DMS114 treated with DMSO at 0.1 percent for 48 hours (cell line): Measurements from ENCODE around the gene PSAT1.
A peak's percentile ranks its signal among the peaks of the same experiment; 100 is the strongest.
"Not testable (repeated sequence)": the region's sequence is repeated elsewhere in the genome, so short reads cannot be mapped to it uniquely, and the experiment has no call there.

Source experiments
- DNase-seq: peaks from one replicate; lab custom pipeline; 2025; ENCODE audit not compliant: unreplicated experiment; lab: John Stamatoyannopoulos, UW

Gene PSAT1

DNA sequence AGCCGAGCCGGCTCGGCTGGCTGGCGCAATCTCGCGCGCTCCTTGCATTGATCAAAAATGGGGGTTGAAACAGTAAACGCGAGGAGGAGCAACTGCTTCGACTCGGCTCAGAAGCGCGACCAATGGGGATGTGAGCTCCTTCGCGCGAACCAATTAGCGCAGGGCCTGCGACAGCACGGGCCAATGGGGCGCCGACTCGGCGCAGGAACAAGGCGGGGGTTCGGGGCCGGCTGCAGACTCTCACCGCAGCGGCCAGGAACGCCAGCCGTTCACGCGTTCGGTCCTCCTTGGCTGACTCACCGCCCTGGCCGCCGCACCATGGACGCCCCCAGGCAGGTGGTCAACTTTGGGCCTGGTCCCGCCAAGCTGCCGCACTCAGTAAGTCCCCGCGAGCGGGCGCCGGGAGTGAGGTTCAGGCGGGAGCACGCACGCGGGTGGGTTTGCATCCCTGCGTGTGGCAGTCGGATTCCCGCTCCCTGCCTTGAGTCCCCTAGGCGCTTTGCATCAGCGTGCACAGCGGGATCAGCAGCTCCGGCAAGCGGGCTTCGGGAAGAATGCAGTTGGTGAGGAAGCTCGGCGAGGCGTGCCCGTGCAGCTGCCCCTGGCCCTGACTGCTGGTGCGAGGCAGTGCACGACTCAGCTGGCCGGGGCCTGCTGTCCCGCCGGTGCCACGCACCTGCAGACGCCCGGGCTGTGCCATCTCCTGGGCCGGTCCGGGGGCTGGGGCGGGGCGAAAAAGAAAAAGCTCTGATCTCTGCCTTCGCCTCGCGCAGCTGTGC is at the start of gene PSAT1:
TSS of gene PSAT1 (plus strand) at position 233 of the 779 bp plus-strand sequence. CDS start at position 319, 86 bp downstream.
- DNase-seq: peak; percentile 71

DNA sequence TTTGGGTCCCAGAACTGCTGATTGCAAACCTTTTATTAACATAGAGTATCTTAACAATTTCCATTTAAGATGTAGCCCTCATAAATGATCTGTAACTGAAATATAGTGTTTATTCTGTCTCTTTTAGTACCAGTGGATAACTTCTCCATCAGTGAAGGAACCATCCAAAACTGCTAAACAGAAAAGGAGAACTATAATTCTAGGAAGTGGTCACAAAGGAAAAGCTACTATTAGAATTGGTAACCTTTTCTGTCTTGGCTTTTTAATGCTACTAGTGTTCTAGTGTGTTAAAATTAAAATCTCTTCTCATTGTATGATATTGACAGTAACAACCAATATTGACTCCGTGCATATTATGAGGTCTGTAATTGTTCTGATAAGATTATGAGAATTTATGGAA is 48.3 kb upstream of the PSAT1 start:
- no peak for DNase-seq

GRCh38 chr9:78249542-78249941 is 47.4 kb upstream of the PSAT1 start:
- no peak for DNase-seq

DNA sequence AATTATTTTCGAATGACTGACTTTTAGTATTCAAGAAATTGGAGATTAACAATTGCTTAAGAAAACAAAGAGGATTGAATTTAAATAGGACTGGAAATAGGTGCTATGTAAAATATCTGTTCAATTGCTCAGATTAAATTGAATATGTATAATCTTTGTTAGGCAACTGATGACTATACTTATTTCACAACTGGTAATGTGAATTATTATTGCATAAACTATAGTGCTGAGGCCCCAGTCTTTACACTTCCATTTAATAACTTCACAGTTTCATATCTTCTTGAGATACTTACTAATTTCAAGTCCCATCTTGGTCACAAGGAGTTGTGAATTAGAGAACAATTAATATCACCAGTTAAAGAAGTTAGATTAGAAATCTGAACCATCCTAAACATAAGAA is 44.3 kb upstream of the PSAT1 start:
- no peak for DNase-seq

GRCh38 chr9:78253285-78253684 is 43.6 kb upstream of the PSAT1 start:
- no peak for DNase-seq

DNA sequence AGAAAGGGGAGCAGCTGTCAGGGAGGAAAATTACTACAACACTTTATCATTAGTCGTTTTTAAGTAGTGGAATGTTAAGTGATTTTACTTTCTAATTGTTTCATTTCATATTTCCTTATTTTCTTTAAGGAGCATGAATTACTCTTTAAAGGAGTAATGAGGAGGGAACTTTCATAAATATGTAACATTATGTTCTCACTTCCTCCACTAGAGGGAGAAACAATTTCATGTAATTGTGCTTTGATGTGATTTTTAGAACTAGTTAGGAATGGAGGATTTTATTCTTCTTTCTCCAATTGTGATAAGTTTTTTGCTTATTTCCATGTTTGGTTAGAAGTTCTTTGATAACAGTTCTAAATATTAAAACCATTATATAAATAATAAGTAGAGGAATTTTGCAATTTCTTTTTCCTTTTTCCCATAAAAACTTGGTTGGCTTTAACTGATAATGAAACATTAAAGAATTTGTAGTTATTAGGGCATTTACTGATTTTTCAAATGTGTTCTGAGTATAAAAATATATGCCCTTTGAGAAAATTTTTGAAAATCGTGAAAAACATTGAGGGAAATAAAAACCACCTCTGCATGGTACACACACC is 35.4 kb upstream of the PSAT1 start:
- peak; percentile 8 for DNase-seq

- DNase-seq: no peak
Measured at GRCh38 chr9:78262655-78263054, 34.3 kb upstream of the PSAT1 start.

DNA sequence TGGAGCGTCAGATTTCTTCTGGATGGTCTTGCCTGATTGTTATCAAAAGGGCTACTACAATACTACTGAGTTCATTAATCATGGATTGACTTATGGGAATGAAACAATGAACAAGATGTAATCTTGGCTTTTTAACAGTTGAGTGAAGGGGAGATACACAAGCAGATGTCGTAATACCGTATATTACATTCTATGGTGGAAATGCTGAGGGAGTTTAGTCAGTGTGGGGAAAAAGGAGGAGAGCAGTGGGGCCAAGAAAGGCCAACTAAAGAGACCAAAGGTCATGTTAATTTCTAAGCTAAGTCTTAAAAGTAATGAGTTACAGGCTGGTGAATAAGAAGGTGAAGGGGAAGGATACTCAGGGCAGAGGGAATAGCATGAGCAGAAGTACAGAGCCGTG is 29.0 kb upstream of the PSAT1 start:
- no peak for DNase-seq

- DNase-seq: no peak
Measured at GRCh38 chr9:78269784-78270183, 27.1 kb upstream of the PSAT1 start.

DNA sequence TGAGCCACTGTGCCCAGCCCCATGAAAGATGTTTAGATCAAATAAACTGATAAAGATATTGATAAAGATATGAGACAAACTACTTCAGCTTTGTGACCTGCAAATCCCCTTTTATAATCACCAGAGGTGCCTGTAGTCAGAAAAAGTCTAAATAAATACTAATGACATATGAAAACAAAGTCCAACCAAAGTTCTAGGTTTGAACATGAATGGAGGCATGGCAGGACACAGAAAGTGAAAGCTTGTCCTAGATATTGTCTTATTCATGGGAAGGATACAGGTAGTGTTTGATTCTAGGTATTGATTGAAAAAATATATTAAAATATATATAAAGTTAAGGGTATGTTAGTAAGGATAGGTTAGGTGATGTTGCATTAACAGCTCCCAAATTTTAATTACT is 24.6 kb upstream of the PSAT1 start:
- DNase-seq: no peak

DNA sequence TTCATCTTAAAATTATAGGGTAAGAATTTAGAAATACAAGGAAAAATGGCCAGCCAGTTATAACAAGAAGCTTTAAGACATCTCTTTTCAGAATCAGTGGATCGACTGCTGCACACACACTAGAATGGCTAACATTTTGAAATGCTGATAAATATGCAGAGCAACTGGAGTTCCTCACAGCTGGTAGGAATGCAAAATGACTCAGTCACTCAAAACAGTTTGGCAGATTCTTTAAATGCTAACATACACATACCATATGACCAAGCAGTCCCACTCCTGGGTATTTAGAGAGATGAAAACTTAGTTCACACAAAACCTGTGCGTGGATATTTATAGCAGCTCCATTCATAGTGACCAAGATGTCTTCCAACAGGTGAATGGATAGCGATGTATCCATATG is 23.2 kb upstream of the PSAT1 start:
- DNase-seq: no peak

GRCh38 chr9:78278177-78278777 is 18.6 kb upstream of the PSAT1 start:
- no peak for DNase-seq

DNA sequence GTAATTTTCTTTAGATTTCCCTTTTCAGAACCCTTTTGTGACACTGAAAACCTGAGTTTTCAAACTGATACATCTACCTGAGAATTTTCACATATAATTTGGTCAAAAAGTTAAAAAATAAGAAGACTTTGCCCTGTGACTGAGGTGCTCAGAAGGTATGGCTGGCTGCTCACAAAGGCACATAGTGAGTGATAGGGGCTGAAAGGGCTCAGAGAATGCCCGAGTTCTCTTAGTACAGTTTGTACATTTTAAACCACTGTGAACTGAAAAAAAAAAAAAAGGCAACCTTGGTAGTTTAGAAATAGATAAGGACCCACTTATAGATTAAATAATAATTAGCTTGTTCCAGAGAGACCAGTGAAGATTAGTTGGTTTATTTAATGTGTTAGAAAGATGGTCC is 18.1 kb upstream of the PSAT1 start:
- DNase-seq: no peak

DNA sequence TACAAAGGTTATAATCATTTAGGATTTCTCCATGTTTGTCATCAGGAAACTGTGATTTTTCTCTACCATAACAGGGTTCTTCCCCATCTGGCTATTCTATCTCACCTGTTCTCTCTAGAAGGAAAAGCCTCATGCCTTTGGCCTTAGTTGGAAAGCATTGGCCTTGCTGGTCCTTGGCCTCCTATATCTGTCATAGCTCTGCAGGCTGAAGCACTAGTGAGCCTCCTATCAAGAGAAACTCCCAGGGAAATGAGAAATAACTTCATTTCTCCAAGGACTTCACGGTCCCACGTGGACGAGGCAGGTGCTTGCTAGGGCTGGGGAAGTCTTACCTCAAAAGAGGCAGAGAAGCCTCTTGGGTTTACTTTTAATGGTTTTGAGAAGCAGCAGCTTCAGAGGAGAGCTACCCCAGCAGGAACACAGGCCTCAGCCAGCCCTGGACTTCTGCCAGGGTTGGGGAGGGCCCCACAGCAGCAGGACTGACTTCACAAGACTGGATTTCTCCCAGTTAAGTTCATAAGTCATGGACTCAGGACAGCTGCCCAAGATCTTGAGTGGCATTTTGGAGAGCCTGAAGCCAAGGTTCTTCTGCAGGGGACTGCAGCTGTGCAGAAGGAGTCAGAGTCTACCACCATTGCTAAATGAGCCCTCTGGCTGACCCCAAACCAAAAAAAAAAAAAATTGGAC is 15.8 kb upstream of the PSAT1 start:
- DNase-seq: no peak

DNA sequence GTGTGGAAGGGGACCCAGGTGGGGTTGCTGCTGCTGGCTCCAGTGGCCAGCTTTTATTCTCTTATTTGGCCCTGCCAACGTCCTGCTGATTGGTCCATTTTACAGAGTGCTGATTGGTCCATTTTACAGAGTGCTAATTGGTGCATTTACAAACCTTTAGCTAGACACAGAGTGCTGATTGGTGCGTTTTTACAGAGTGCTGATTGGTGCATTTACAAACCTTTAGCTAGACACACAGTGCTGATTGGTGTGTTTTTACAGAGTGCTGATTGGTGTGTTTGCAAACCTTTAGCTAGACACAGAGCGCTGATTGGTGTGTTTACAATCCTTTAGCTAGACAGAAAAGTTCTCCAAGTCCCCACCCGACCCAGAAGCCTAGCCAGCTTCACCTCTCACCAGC is 12.7 kb upstream of the PSAT1 start:
- not testable (repeated sequence) for DNase-seq

- DNase-seq: no peak
Measured at GRCh38 chr9:78286125-78286524, 10.8 kb upstream of the PSAT1 start.

DNA sequence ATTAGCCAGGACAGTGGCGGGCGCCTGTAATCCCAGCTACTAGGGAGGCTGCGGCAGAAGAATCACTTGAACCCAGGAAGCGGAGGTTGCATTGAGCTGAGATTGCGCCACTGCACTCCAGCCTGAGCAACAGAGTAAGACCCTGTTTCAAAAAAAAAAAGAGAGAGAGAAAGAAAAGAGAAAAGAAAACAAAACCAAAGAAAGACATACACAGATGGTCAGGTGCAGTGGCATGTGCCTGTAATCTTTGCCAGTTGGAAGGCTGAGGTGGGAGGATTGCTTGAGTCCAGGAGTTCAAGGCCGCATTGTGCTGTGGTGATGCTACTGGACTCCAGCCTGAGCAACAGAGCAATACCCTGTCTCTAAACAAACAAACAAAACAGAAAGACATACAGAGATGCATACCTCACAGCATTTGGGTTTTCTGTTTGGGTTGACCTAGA is 10.0 kb upstream of the PSAT1 start:
- no peak for DNase-seq

GRCh38 chr9:78288214-78288892 is 8.6 kb upstream of the PSAT1 start:
- no peak for DNase-seq

- DNase-seq: no peak
Measured at GRCh38 chr9:78289474-78289873, 7.5 kb upstream of the PSAT1 start.

DNA sequence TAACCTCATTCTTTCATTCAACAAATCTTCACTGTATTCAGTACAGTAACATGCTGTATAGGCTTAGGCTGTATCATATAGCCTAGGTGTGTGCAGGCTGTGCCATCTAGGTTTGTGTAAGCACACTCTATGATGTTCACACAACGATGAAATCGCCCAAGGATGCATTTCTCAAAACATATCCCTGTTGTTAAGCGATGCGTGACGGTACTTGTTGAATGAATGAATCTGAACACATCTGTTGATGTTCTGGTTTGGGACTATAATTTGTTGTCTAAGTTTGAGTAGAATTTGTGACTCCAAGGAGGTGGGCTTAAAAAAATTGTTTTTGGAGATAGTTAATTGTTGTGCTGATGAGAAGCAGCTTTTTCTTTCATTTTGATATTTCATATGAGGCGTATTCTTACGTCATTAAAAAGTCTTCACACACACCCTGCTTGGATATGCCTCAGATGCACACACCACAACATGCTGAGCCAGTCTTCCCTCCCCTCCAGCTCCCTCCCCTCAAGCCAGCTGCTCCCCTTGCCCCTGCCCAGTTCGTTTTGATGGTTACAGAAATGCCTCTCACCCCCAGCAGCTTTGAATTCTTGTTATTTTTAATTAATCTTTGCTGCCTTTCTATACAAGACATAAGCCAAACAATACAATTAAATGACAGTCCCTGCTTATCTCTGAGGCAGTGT is 5.5 kb upstream of the PSAT1 start:
- no peak for DNase-seq

DNA sequence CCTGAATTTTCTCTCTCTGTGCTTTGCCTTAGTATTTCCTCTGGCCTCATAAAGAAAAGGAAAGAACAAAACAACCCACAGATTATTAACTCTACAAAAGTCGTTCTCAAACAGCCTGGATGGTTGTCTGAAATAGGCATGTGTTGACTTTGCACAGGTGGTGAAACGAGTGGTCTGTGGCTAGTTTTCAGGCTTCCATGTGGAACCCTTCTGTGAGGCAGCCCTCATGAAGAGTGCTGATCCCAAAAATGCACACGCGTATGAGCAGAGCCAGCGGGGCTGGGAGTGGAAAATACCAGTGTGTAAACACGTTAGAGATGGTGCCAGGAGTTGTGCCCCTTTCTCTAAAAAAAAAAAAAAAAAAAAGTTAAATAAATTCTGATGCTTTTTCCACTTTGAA is 4.9 kb upstream of the PSAT1 start:
- no peak for DNase-seq
